ENCODE measurements around the gene STK32C.
A peak's percentile ranks its signal among the peaks of the same experiment; 100 is the strongest.

Gene STK32C

DNA sequence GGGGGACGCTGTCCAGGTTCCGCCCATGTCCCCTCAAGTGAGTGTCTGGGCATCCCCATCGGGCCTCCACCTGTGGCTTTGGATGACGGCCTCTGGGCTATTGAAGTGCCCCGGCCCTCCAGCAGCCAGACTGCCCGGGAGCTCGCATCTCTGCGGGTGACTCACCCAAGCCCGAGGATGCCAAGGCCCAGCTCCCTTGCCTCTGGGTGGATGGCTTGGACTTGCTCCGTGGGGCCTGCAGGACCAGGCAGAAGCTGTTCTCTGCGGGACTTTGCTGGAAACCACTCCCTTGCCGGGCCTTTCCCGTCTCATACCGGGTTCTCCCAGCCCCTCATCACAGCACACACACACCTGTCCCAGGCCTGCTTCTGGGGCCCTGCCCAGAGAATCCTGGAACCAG is 98.6 kb downstream of the STK32C start:
- TF ChIP-seq OSR1 (CRISPR knock-in tag; IDR thresholded peaks at IDR 0.05) (no peak), ESRRG (CRISPR knock-in tag; IDR thresholded peaks at IDR 0.05) (no peak), ARNTL (CRISPR knock-in tag; IDR thresholded peaks at IDR 0.05; ENCODE audit: borderline replicate concordance, low read depth) (no peak), ZFP3 (CRISPR knock-in tag; IDR thresholded peaks at IDR 0.05) (no peak), TCF4 (CRISPR knock-in tag; IDR thresholded peaks at IDR 0.05; ENCODE audit: borderline replicate concordance) (no peak), GLIS3 (CRISPR knock-in tag; IDR thresholded peaks at IDR 0.05) (no peak), BACH2 (CRISPR knock-in tag; IDR thresholded peaks at IDR 0.05; ENCODE audit: borderline replicate concordance) (no peak), ZNF8 (CRISPR knock-in tag; IDR thresholded peaks at IDR 0.05) (no peak), RARB (CRISPR knock-in tag; IDR thresholded peaks at IDR 0.05) (no peak), PPARA (CRISPR knock-in tag; IDR thresholded peaks at IDR 0.05; ENCODE audit: borderline replicate concordance) (no peak)
- TF ChIP-seq, protein P1, sequence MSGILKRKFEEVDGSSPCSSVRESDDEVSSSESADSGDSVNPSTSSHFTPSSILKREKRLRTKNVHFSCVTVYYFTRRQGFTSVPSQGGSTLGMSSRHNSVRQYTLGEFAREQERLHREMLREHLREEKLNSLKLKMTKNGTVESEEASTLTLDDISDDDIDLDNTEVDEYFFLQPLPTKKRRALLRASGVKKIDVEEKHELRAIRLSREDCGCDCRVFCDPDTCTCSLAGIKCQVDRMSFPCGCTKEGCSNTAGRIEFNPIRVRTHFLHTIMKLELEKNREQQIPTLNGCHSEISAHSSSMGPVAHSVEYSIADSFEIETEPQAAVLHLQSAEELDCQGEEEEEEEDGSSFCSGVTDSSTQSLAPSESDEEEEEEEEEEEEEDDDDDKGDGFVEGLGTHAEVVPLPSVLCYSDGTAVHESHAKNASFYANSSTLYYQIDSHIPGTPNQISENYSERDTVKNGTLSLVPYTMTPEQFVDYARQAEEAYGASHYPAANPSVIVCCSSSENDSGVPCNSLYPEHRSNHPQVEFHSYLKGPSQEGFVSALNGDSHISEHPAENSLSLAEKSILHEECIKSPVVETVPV (CRISPR knock-in tag; IDR thresholded peaks at IDR 0.05), result no peak
- TF ChIP-seq, protein P2, sequence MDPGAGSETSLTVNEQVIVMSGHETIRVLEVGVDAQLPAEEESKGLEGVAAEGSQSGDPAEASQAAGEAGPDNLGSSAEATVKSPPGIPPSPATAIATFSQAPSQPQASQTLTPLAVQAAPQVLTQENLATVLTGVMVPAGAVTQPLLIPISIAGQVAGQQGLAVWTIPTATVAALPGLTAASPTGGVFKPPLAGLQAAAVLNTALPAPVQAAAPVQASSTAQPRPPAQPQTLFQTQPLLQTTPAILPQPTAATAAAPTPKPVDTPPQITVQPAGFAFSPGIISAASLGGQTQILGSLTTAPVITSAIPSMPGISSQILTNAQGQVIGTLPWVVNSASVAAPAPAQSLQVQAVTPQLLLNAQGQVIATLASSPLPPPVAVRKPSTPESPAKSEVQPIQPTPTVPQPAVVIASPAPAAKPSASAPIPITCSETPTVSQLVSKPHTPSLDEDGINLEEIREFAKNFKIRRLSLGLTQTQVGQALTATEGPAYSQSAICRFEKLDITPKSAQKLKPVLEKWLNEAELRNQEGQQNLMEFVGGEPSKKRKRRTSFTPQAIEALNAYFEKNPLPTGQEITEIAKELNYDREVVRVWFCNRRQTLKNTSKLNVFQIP (CRISPR knock-in tag; IDR thresholded peaks at IDR 0.05; ENCODE audit: borderline replicate concordance, low read depth), result no peak
- TF ChIP-seq, protein P3, sequence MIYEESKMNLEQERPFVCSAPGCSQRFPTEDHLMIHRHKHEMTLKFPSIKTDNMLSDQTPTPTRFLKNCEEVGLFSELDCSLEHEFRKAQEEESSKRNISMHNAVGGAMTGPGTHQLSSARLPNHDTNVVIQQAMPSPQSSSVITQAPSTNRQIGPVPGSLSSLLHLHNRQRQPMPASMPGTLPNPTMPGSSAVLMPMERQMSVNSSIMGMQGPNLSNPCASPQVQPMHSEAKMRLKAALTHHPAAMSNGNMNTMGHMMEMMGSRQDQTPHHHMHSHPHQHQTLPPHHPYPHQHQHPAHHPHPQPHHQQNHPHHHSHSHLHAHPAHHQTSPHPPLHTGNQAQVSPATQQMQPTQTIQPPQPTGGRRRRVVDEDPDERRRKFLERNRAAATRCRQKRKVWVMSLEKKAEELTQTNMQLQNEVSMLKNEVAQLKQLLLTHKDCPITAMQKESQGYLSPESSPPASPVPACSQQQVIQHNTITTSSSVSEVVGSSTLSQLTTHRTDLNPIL (CRISPR knock-in tag; IDR thresholded peaks at IDR 0.05; ENCODE audit: low read depth), result no peak
- ATAC-seq, result peak; percentile 64

DNA sequence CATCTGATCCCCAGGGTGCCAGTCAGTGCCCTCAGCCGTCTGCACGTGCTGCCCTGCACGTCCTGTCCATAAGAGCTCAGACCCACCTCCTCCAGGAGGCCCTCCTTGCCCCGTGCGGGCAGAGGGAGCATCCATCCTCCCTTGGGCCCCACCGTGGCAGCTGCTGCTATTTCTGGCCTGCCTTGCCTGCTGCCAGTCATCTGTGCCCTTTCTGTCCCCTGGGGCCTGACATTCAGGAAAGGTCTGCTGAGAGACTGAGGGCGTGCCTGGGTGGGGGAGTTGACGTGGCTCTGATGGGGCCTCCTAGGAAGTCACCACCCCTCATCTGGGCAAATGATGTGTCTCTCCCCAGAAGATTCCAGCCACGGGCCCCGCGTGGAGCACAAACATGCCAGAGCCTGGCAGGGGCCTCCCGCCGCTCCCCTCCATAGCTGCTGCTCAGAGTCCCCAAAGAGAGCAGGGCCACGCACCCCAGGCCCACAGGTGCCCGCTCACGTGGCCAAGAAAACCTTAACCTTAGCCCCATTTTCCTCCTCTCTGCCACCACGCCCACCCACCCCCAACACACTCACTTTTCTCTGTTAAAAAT is 99.2 kb downstream of the STK32C start:
- TF ChIP-seq ZFP30 (CRISPR knock-in tag; IDR thresholded peaks at IDR 0.05) (no peak), ZNF565 (CRISPR knock-in tag; conservative IDR thresholded peaks at IDR 0.05; ENCODE audit: low read depth) (no peak), ZFP3 (CRISPR knock-in tag; IDR thresholded peaks at IDR 0.05) (no peak), OSR1 (CRISPR knock-in tag; IDR thresholded peaks at IDR 0.05) (no peak), TOX (CRISPR knock-in tag; IDR thresholded peaks at IDR 0.05; ENCODE audit: borderline replicate concordance) (no peak), TCF4 (CRISPR knock-in tag; IDR thresholded peaks at IDR 0.05; ENCODE audit: borderline replicate concordance) (no peak), ZC3H10 (CRISPR knock-in tag; IDR thresholded peaks at IDR 0.05) (no peak), BACH2 (CRISPR knock-in tag; IDR thresholded peaks at IDR 0.05; ENCODE audit: borderline replicate concordance) (no peak), CSDC2 (CRISPR knock-in tag; IDR thresholded peaks at IDR 0.05) (no peak), SNAI2 (CRISPR knock-in tag; IDR thresholded peaks at IDR 0.05) (no peak), ARNTL (CRISPR knock-in tag; IDR thresholded peaks at IDR 0.05; ENCODE audit: borderline replicate concordance, low read depth) (no peak), PPARA (CRISPR knock-in tag; IDR thresholded peaks at IDR 0.05; ENCODE audit: borderline replicate concordance) (no peak), ZNF70 (CRISPR knock-in tag; IDR thresholded peaks at IDR 0.05) (no peak), GLIS3 (CRISPR knock-in tag; IDR thresholded peaks at IDR 0.05) (no peak)
- TF ChIP-seq, protein P2 (CRISPR knock-in tag; IDR thresholded peaks at IDR 0.05; ENCODE audit: borderline replicate concordance, low read depth), result no peak
- TF ChIP-seq, protein P4, sequence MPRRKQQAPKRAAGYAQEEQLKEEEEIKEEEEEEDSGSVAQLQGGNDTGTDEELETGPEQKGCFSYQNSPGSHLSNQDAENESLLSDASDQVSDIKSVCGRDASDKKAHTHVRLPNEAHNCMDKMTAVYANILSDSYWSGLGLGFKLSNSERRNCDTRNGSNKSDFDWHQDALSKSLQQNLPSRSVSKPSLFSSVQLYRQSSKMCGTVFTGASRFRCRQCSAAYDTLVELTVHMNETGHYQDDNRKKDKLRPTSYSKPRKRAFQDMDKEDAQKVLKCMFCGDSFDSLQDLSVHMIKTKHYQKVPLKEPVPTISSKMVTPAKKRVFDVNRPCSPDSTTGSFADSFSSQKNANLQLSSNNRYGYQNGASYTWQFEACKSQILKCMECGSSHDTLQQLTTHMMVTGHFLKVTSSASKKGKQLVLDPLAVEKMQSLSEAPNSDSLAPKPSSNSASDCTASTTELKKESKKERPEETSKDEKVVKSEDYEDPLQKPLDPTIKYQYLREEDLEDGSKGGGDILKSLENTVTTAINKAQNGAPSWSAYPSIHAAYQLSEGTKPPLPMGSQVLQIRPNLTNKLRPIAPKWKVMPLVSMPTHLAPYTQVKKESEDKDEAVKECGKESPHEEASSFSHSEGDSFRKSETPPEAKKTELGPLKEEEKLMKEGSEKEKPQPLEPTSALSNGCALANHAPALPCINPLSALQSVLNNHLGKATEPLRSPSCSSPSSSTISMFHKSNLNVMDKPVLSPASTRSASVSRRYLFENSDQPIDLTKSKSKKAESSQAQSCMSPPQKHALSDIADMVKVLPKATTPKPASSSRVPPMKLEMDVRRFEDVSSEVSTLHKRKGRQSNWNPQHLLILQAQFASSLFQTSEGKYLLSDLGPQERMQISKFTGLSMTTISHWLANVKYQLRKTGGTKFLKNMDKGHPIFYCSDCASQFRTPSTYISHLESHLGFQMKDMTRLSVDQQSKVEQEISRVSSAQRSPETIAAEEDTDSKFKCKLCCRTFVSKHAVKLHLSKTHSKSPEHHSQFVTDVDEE (CRISPR knock-in tag; IDR thresholded peaks at IDR 0.05), result no peak
- TF ChIP-seq, protein P1 (CRISPR knock-in tag; IDR thresholded peaks at IDR 0.05), result no peak
- TF ChIP-seq, protein P3 (CRISPR knock-in tag; IDR thresholded peaks at IDR 0.05; ENCODE audit: low read depth), result no peak
- TF ChIP-seq, protein P5, sequence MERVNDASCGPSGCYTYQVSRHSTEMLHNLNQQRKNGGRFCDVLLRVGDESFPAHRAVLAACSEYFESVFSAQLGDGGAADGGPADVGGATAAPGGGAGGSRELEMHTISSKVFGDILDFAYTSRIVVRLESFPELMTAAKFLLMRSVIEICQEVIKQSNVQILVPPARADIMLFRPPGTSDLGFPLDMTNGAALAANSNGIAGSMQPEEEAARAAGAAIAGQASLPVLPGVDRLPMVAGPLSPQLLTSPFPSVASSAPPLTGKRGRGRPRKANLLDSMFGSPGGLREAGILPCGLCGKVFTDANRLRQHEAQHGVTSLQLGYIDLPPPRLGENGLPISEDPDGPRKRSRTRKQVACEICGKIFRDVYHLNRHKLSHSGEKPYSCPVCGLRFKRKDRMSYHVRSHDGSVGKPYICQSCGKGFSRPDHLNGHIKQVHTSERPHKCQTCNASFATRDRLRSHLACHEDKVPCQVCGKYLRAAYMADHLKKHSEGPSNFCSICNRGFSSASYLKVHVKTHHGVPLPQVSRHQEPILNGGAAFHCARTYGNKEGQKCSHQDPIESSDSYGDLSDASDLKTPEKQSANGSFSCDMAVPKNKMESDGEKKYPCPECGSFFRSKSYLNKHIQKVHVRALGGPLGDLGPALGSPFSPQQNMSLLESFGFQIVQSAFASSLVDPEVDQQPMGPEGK (CRISPR knock-in tag; IDR thresholded peaks at IDR 0.05; ENCODE audit: borderline replicate concordance), result no peak
- ATAC-seq, result no peak

All from SK-N-SH treated with all-trans-retinoic acid at 6 μM for 48 hours (cell line).